GM18858 (cell line): ENCODE data around the gene MAP2.

Experiments
- ATAC-seq: cut with Tn5 transposase; IDR thresholded peaks from one replicate; pipeline ENCODE4 v1.9.1; 2021; ENCODE audit not compliant: unreplicated experiment

Gene MAP2

DNA sequence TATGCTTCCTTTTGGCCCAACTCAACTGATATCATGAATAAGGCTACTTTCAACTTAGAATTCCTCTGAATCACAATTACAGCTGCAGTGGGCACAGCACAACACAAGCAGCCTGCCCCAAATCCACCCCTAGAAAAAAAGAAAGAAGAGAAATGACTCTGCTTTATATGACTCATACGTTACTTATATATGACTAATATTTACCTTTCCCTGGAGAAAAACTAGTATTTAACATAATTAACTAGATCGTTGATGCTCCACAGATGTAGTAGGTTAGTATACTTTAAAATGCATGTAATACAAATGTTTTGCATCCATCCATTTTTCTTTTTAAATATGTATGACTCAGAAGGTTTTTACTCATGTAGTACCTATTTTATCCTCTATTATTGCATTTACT is 214.5 kb downstream of the MAP2 start:
- no peak for ATAC-seq

DNA sequence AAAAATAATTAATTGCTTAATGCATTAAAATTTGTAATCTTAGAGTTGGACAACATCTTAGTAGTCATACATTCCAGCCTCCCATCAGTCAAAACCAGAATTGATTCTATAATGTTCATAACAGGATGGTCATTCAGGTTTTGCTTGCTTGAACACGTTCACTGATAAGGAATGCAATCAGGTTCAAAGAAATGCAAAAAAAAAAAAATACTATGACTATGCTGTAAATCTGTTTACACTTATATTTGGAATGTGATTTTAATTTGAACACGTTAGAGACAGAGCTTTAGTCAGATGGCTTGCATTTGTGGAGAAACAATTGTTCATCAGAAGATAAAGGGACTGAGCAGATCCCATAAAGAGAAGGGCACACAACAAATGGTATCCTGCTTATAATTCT is 216.5 kb downstream of the MAP2 start:
- no peak for ATAC-seq

DNA sequence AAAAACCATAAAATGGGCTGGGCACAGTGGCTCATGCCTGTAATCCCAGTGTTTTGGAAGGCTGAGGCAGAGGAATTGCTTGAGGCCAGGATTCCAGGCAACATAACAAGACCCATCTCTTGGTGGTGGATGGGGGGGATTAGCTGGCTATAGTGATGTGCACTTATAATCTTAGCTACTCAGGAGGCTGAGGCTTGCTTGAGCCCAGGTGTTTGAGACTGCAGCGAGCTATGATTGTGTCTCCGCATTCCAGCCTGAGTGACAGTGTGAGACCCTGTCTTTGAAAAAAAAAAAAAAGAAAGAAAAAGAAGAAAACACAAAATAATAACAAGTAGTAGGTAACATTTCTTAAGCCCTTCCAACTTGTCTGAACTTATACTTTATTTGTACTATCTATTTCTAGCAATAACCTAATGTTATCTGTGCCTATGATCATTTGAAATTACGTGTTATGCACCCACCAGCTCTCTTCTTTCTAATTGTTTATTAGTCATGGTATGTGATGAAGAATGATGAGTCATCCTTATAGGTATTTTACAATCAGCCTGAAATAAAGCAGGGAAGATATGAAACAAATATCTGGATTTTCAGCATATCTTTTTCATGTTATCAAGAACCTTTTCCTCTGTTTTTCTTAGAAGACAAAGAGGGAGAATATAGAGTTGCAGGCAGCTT is 218.4 kb downstream of the MAP2 start:
- ATAC-seq, result no peak

DNA sequence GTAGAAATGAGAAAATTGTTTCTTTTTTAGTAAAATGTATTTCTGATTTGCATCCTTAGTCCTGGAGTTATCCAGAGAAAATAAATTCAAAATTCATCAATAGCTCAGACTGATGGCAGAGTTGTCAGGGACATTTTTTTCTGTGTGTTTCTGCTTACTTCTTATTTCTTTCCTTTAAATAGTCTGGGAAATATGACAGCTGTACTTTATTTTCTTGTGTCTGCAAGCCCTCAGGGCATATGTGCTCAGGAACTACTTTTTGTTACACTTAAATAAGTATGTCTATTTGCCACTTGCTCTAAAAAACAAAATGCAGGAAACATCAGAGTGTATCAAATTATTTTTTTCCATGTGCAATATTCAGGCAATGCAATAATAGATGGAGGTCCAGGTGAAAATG is 221.0 kb downstream of the MAP2 start:
- ATAC-seq, result no peak

DNA sequence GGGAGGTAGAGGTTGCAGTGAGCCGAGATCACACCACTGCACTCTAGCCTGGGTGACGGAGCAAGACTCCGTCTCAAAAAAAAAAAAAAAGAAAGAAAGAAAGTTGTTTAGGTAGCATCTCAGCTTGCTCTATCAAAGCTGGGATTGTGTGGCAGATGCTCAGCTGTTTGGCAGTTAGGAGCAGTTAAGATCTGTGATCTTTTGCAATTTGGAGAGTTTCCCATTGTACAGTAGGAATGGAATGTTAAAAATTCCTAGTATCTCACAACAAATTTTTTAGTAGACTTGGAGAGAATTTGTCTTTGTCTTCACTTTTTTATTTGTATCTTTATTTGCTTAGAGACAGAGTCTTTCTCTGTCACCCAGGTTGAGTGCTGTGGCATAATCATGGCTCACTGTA is 224.9 kb downstream of the MAP2 start:
- no peak for ATAC-seq

DNA sequence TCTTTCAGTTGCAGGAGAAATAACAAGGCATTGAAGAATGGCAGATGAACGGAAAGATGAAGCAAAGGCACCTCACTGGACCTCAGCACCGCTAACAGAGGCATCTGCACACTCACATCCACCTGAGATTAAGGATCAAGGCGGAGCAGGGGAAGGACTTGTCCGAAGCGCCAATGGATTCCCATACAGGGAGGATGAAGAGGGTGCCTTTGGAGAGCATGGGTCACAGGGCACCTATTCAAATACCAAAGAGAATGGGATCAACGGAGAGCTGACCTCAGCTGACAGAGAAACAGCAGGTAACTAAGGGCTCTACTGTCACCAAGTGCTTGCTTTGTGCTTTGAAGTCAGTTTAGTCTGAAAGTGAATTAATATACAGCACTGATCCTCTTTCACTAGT is 229.3 kb downstream of the MAP2 start:
- no peak for ATAC-seq

DNA sequence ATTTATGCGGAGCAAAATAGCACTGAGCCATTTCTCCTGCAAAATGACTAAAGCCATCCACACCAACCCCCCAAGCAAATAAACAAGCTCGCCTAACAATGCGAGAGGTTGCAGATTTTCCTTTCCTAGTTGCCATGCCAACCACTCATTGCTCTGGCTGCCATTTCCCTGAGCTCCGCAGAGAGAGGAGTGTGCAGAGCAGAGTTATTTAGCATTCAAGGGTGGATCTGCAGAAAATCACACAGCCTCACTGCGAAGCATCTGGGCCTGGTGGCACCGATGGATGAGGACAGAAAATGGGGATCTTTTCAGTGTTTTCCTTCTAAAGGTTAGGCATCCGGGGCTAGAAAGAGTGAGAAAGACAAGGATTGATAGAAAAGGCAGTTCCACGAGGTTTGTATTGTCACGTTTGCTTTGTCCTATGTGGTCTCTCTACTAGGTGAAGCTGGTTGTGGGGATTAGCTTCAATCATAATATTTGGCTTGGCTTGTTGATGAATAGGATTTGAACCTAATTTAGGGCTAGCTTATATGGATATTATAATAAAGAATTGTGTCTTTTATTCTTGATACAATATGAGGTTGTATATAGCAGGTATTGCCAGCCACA is 237.5 kb downstream of the MAP2 start:
- ATAC-seq, result no peak

DNA sequence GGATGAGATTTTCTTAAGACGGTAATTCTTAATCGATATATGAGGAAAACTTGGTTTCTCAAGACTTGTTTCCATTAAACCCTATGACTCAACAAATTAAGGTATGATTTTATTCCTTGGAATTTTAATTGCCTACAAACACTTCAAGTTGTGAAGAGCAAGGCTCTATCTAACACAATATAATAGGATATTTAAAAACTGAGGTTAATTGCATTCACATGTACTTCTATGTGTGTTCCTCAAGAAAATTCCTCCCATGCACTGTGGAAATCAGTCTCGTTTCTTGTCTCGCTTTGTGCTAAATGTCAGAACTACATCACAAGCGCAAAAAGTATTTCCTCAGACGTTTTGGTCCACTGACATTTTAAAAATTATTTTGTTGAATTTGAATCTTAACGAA is 238.2 kb downstream of the MAP2 start:
- ATAC-seq, result no peak

DNA sequence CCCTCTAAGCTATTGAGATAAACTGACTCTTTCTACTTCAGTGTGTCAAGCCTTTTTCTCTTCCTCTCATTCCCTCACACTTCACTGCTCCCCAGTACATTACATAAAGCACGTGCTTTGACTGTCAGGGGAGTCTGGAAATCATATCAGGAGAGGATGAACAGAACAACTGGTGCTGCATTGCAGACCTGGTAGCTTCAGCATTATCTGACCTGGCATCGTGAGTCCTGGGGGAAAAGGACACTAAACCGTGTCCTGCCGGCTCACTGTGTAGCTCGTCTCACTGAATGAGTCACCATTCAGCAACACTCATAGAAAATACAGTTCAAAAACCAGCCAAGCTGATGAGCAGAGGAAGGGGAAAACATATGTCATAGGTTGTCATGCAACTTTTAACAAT is 239.3 kb downstream of the MAP2 start:
- ATAC-seq, result peak; percentile 75

DNA sequence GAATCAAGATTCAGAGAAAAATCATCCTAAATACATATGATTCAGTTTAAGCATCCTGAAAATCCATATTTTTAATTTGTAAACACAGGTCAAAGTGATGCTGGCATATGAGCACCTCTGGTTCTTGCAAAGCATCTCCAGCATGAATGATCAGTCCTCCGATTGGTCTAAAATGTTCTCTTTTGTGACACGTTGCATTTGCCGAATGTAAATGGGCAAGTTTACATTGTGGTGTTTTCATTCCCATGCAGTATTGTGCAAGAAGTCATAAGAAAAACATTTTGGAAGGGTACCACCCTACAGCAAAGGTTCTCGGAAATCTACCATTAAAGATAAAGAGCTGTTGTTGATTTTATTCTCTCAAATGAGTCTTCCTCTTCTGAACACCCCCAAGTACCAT is 239.8 kb downstream of the MAP2 start:
- no peak for ATAC-seq

DNA sequence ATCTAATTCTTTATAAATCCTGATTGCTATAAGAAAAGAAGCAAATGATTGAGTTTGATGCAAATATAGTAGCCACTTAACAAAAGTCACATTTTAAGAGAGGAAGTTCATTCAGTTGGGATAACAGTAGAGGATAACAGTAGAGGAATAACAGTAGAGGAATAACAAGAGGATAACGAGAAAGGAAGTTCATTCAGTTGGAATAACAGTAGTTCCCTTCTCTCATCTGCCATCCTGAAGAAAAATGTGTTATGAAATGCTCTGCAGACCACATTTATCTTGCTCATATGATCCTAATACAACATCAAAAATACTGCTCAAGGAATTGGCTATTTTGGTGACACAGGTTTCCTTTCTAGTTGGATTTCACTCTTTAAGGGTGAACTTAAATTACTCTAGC is 242.4 kb downstream of the MAP2 start:
- no peak for ATAC-seq

DNA sequence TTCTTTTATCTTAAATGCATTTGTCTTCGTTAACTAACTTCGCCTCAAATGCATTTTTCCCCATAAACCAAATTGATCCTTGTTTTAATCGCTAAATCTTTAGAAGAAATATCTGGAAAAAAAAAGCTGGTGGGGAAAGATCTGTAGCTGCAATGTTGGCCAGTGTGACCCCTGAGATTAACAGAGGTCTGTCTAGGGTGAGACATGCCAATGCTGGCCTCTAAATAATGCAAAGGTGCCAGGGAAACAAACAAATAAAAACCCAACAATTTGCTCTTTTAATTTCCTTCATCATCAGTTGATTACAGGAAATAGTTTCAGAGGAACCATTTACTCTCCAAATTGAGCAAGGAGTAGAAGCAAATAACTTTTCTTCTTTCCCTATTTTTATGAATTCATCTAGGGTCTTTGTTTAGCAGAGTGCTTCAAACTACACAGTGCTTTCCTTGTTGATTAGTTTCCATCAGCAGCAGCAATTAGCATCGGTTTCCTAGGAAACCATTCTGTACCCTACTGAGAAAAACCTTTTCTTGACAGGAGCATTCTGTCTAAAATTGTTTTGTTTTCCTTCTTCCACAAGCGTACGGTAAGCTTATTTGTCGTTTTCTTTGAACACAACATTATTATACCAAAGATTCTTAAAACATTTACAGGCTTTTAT is 247.3 kb downstream of the MAP2 start:
- ATAC-seq, result no peak

DNA sequence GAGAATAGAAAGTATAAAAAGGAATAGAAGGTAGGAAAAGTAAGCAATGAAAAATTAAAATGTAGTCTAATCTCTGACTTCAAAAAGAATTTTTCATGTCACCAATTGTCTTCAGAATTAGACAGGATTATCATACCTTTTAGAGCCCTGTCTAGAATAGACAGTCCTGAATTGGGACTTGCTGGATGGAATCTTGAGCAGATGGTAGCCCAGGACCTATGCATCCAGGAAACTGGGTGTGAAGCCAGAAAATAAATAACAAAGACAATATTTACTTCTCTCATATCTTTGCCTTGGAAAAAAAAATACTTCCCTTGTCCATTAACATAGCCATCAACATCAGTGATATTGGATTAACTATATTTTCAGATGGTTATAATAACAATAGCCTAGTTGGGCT is 250.0 kb downstream of the MAP2 start:
- no peak for ATAC-seq

DNA sequence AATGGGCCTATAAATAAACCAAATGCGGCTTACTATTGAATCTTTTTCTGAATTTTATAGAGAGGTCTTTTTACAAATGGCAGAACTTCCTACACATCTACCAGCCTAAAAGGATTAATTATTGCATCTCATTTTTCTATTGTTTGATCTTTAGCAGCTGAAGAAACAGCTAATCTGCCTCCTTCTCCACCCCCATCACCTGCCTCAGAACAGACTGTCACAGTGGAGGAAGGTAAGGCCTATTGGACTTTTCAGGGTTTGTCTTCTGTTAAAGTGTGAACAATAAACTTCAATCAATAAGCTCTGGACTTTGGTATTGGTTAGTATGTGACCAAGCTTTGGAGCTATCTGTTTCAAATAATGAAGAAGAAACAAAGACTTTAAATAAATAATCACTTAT is 256.7 kb downstream of the MAP2 start:
- ATAC-seq, result no peak

DNA sequence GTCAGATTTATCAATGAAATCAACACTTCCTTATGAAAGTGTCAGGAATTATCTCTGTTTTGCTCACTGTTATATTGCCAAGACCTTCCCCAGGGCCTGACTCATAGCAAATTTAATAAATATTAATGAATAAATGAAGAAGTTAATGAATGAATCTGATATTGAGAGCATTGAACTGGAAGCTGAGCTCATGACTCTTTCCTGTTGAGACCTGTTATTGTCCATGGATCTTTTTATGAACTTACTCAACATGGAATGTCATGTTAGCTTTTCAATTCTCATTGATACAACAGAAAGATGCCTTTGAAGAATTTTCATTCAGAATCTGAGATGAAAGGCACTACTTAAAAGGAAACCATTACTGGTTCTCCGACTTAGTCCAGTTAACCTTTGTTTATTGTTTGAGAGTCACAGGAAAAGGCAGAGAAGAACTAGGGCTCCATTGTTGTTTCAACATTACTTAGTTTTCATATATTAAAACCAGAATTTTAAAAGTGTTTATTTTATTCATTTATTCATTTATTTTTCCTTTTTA is 257.4 kb downstream of the MAP2 start:
- no peak for ATAC-seq

DNA sequence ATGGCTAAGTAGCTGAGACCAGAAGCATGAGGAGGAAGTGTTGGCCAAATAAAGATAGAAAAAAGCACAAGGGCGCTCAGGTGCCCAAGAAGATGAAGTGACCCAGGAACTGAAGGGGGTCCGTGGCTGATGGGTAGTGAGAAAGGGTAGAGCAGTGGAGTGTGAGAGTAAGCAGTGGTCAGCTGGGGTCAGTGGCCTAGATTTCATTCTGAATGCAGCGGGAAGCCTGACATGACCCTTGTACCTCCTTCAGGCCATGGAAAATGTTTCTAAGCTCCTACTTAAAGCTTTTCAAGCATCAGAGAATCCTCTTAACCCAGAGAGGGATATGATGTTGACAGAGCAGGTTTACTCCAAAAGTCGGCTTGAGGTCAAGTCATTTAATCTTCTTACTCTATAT is 258.8 kb downstream of the MAP2 start:
- ATAC-seq, result no peak

DNA sequence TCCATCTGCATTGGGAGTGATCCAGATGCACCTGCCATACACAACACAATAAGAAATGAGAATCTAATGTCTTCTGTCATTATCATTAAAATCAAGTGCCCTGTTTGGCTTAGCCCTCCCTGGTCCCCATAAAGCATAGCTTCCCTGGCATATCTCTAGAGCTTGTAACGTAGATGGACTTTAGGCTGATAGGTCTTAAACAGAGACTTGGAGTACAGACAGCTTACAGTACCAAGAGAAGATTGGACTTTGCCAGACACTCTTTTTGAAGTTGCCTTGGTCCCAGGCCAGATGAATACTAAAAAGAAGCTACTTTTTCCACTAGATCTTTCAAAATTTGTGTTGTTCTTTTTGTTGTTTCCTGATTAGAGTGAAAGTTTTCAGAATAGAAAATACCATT is 261.5 kb downstream of the MAP2 start:
- ATAC-seq, result no peak

DNA sequence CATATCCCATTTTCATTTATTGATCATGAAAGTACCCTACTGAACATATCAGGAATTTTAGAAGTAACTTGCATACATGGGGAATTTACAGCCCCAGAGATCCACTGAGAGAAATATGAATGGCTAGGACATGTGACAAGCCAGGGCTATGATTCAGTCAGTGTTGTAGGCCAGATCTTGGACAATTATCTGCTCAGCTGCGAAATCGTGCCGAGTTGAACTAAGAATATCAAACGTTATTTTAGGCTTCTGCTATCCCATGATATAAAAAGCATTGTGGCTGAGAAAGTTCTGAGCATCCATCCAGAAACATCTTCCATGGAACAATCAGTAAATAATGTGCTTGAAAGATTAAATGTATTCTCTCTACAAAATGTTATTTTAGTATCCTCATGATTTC is 262.1 kb downstream of the MAP2 start:
- no peak for ATAC-seq

DNA sequence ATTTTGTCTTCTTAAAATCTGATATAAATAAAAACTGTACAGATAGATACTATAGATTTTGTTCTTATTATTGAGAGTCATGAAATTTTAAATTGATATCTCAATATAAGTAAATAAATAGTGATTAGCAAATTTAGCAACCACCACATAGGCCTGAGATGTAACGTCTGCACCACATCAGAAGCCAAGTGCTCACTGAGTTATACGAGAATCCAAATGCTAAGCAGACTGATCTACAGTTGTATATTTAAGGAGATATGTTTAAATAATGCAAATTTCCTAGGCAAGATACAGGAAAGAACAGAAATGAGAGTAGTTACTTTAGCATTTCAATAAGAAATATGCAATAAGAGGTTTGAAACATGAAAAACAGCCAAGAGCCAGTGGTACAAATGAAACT is 262.6 kb downstream of the MAP2 start:
- no peak for ATAC-seq

DNA sequence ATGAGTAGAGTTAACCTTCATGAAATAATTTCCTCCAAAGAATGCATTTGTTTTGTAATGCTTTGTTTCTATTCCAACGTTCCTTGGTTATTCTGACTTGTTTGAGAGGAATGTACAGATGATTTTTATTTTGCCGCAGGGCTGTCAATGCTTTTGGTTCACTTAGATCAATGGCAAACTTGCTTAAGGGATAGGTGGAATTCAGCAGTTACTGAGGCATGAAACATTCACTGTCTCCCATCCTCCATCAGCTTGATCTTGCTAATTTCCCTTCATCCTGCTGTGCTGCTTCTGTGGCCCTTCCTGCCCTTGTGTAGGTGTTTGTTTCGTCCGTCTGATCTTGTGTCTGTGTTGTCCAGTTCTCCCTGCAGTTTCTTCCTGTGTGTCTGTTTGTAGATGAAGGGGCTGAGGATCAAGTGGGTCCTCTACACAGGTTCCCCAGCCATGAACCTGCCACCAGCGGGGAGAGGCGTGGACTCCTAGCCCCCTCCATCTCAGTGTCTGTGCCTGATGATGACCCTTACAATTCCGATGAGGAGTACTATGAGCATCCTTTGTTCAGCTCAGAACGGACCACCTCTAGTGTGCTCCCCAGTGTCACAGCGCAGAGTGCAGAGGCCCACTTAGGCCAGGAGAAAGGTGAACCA is 263.6 kb downstream of the MAP2 start:
- no peak for ATAC-seq

DNA sequence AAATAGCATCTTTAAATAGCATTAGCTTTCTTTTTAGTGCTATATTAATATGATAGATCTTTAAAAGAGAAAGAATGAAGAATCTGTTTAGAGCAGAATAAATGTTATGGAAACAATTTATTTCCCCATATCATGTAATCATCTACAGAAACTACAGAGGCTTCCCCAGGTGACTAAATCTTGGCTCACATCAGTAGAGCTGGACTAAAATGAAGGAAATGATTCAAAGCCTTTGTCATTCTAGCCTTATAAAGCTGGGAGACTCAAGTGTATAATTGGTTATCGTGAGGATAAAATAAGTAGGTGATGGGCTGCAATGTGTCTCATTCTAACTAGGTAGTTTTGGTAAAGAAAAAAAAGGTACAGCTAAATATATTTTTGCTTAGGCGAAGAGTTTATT is 264.5 kb downstream of the MAP2 start:
- ATAC-seq, result no peak
